Osteoblast (primary cell): ENCODE results near the gene PABPC1L. TPM values are rescaled to one million over a fixed set of nuclear protein-coding genes. Genes with fewer than 3 reads are reported as not detected.
"Not testable (repeated sequence)": the region's sequence is repeated elsewhere in the genome, so short reads cannot be mapped to it uniquely, and the experiment has no call there.

ENCODE experiments used
- DNase-seq: peaks from one replicate; pipeline ENCODE4 v3.0.0; 2011; ENCODE audit warnings: low spot score, mixed read lengths; ENCODE audit not compliant: insufficient read length; ENCODE audit errors: missing footprints
- H2AFZ ChIP-seq: 2 replicates; pipeline ENCODE4 v1.6.0; 2011; ENCODE audit warnings: mild to moderate bottlenecking, low read length
- H3K27ac ChIP-seq: 2 replicates; pipeline ENCODE4 v1.5.1; 2011; ENCODE audit warnings: mild to moderate bottlenecking, low read depth, low read length, moderate library complexity
- H3K27me3 ChIP-seq: 2 replicates; pipeline ENCODE4 v1.6.0; 2012; ENCODE audit warnings: mild to moderate bottlenecking, control low read depth, inconsistent platforms, low read length, moderate library complexity; ENCODE audit not compliant: insufficient read depth
- H3K36me3 ChIP-seq: 2 replicates; pipeline ENCODE4 v1.5.1; 2011; ENCODE audit warnings: mild to moderate bottlenecking, low read length, control low read depth, moderate library complexity; ENCODE audit not compliant: insufficient read depth
- H3K4me1 ChIP-seq: 2 replicates; pipeline ENCODE4 v1.5.1; 2011; ENCODE audit warnings: mild to moderate bottlenecking, low read length, control low read depth, moderate library complexity; ENCODE audit not compliant: insufficient read depth
- H3K4me2 ChIP-seq: 2 replicates; pipeline ENCODE4 v1.6.0; 2011; ENCODE audit warnings: mild to moderate bottlenecking, low read length; ENCODE audit not compliant: insufficient read depth
- H3K4me3 ChIP-seq: fragments of 200-600 bp; sonication (generic); 3 replicates; pipeline ENCODE4 v1.5.1; 2012; ENCODE audit warnings: mild to moderate bottlenecking, low read length, inconsistent platforms; ENCODE audit not compliant: insufficient read depth
- H3K79me2 ChIP-seq: 2 replicates; pipeline ENCODE4 v1.6.0; 2012; ENCODE audit warnings: mild to moderate bottlenecking, low read length, control low read depth, inconsistent platforms; ENCODE audit not compliant: insufficient read depth
- H3K9me3 ChIP-seq: 2 replicates; pipeline ENCODE4 v1.5.1; 2011; ENCODE audit warnings: low read depth, low read length, control low read depth
- H4K20me1 ChIP-seq: 2 replicates; pipeline ENCODE4 v1.6.0; 2012; ENCODE audit warnings: mild to moderate bottlenecking, low read length, control low read depth; ENCODE audit not compliant: insufficient read depth
- total RNA-seq: library from RNA; depleted of rRNA; stranded (reverse); fragments of >200 nt; gene quantifications from 2 replicates; pipeline ENCODE4 v1.2.3, GENCODE V29; 2012
- TF ChIP-seq, protein P1 (sequence below): IDR thresholded peaks from 2 replicates; pipeline ENCODE4 v1.5.1; 2011; ENCODE audit warnings: mild to moderate bottlenecking, low read depth, low read length, moderate library complexity; ENCODE audit errors: extremely low read depth

The PABPC1L gene
- 11.2 and 15.6 TPM in 2 replicates for total RNA-seq

DNA sequence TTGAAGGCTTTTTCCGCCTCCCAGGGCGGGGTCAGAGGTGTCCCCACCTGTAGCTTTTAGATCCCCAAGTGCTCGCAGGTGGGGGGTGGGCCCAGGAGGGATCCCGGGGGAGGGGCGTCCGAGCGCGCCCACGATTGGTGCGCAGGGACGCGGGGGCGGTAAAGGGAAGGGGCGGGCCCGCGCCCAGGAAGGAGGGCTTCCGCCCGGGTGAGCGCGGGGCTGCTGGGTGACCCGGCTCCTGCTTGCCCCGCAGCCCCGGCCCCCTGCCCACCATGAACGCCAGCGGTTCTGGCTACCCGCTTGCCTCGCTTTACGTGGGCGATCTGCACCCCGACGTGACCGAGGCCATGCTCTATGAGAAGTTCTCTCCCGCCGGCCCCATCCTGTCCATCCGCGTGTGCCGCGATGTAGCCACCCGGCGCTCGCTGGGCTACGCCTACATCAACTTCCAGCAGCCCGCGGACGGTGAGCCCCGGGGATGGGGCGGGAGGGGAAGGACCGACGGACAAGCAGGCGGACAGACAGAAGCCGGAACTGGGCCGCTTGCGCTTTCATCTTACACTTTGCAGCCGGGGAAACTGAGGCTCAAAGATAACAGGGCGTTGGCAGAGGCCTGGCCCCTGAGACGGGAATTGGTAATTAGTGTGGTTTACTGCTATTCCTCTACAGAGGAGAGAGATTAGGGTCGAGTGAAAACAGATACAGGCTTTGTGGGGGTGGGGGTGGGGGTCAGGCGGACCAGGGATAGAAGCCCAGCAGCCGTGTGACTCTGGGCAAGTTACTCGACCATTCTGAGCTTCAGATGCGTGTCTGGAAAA is at the start of gene PABPC1L:
TSS of gene PABPC1L (plus strand) at position 189 of the 818 bp plus-strand sequence. CDS start at position 273, 84 bp downstream.
- Histone ChIP-seq H4K20me1 (no peaks in the 10 kb centered on the region), H3K9me3 (no peaks in the 10 kb centered on the region), H3K27me3 (no peaks in the 10 kb centered on the region), H3K79me2 (peaks cover 13% of the 10 kb centered on the region), H3K36me3 (peaks cover 45% of the 10 kb centered on the region), H2AFZ (peak within 1 kb of the TSS; percentile 58), H3K27ac (peak within 1 kb of the TSS; percentile 17), H3K4me3 (peak within 1 kb of the TSS; percentile 82), H3K4me1 (no peaks in the 10 kb centered on the region), H3K4me2 (peak within 1 kb of the TSS; percentile 90)
- DNase-seq: peak; percentile 95
- TF ChIP-seq, protein P1, sequence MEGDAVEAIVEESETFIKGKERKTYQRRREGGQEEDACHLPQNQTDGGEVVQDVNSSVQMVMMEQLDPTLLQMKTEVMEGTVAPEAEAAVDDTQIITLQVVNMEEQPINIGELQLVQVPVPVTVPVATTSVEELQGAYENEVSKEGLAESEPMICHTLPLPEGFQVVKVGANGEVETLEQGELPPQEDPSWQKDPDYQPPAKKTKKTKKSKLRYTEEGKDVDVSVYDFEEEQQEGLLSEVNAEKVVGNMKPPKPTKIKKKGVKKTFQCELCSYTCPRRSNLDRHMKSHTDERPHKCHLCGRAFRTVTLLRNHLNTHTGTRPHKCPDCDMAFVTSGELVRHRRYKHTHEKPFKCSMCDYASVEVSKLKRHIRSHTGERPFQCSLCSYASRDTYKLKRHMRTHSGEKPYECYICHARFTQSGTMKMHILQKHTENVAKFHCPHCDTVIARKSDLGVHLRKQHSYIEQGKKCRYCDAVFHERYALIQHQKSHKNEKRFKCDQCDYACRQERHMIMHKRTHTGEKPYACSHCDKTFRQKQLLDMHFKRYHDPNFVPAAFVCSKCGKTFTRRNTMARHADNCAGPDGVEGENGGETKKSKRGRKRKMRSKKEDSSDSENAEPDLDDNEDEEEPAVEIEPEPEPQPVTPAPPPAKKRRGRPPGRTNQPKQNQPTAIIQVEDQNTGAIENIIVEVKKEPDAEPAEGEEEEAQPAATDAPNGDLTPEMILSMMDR: no peak

DNA sequence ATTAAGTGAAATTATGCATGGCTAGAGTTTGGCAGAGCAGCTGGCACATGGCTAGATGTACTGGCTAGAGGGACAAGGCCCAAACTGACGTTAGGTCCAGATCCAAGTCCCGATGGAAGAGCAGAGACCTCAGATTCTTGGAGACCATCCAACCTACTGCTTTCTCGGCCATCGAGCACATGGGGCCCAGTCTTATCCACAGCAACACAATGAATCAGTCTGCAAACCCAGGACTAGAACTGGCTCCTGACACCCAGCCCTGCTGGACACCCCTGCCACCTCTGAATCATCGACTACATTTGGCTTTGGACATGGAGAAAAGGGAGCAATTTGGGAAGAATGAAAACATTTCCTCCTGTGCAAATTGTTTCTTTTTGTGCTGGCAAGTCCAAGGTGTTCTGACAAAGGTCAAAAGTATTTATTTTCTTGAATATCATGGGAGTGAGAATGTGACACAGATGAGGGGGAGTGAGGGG is 48.3 kb upstream of the PABPC1L start:
- no peaks in the 10 kb centered on the region for H3K79me2 ChIP-seq

GRCh38 chr20:44862286-44862685 is 47.6 kb upstream of the PABPC1L start:
- Histone ChIP-seq H3K27ac (no peak overlapping the region), H3K4me1 (peaks cover 8% of the 10 kb centered on the region), H3K36me3 (no peaks in the 10 kb centered on the region), H3K79me2 (no peaks in the 10 kb centered on the region), H3K9me3 (no peaks in the 10 kb centered on the region), H3K4me2 (no peak overlapping the region), H4K20me1 (no peaks in the 10 kb centered on the region), H3K4me3 (no peak overlapping the region), H2AFZ (peak overlapping the region; percentile 30), H3K27me3 (no peaks in the 10 kb centered on the region)
- DNase-seq: peak; percentile 27
- TF ChIP-seq, protein P1: no peak

More for the DNA sequence above, 48.3 kb upstream of the PABPC1L start:
- no peak overlapping the region for H3K4me3 ChIP-seq
- H3K36me3 ChIP-seq: no peaks in the 10 kb centered on the region
- DNase-seq: peak; percentile 80
- H3K4me2 ChIP-seq: no peak overlapping the region
- peaks cover 5% of the 10 kb centered on the region for H3K4me1 ChIP-seq
- TF ChIP-seq, protein P1: no peak
- no peak overlapping the region for H3K27ac ChIP-seq
- no peaks in the 10 kb centered on the region for H4K20me1 ChIP-seq
- H3K9me3 ChIP-seq: no peaks in the 10 kb centered on the region
- H3K27me3 ChIP-seq: peaks cover 4% of the 10 kb centered on the region
- H2AFZ ChIP-seq: no peak overlapping the region

GRCh38 chr20:44863365-44864084 is 46.3 kb upstream of the PABPC1L start:
- not testable (repeated sequence) for H3K79me2 ChIP-seq, H3K4me1 ChIP-seq, H3K27me3 ChIP-seq, H3K27ac ChIP-seq, H3K9me3 ChIP-seq, H3K4me3 ChIP-seq, DNase-seq, H4K20me1 ChIP-seq, H2AFZ ChIP-seq, H3K36me3 ChIP-seq, H3K4me2 ChIP-seq

DNA sequence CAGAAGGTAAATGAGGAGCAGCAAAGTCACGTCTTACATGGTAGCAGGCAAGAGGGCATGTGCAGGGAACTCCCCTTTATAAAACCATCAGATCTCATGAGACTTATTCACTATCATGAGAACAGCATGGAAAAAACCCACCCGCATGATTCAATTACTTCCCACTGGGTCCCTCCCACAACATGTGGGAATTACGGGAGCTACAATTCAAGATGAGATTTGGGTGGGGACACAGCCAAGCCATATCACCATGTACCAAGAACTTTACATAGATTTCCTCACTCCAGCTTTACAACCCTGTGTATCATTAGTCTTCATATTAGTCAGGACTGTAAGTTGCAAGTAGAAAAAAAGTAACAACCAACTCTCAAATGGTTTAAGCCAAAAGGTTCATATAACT is 45.4 kb upstream of the PABPC1L start:
- H2AFZ ChIP-seq, H3K4me1 ChIP-seq, H3K4me2 ChIP-seq, H3K4me3 ChIP-seq, H4K20me1 ChIP-seq, DNase-seq, H3K27ac ChIP-seq, H3K36me3 ChIP-seq, H3K9me3 ChIP-seq, H3K79me2 ChIP-seq: not testable (repeated sequence)
- peaks cover 12% of the 10 kb centered on the region for H3K27me3 ChIP-seq
